Caco-2 (cell line): ENCODE results near the gene TSHB. TPM values are rescaled to one million over a fixed set of nuclear protein-coding genes. Genes with fewer than 3 reads are reported as not detected.
"Not testable (repeated sequence)": the region's sequence is repeated elsewhere in the genome, so short reads cannot be mapped to it uniquely, and the experiment has no call there.

Experiments used
- BruUV-seq: library from RNA; stranded (reverse); fragments of 400-500 nt; replicated peaks from 2 replicates; lab custom pipeline; 2021; lab: Mats Ljungman, UMichigan
- CTCF ChIA-PET: fragments of 300-600 bp; sonication (Branson Sonifier 250); formaldehyde crosslinking; loops from one replicate; lab custom pipeline; 2022; ENCODE audit warnings: antibody characterized with exemption; lab: Charles Lee
- POLR2A ChIA-PET: fragments of 300-600 bp; sonication (Branson Sonifier 250); formaldehyde crosslinking; loops from one replicate; lab custom pipeline; 2022; ENCODE audit warnings: antibody characterized with exemption; lab: Charles Lee
- DNase-seq, 2 experiments: peaks; one replicate each; pipeline versions ENCODE4 v3.0.0 to v3.0.0-alpha.2; 2020 to 2022
- H3K27me3 ChIP-seq: replicated peaks from 2 replicates; pipeline ENCODE4 v1.6.0; 2011; ENCODE audit warnings: low read length; ENCODE audit not compliant: control insufficient read depth, insufficient read depth
- H3K36me3 ChIP-seq: 2 replicates; pipeline ENCODE4 v1.5.1; 2011; ENCODE audit warnings: low read length; ENCODE audit not compliant: control insufficient read depth, insufficient read depth
- H3K4me1 ChIP-seq: fragments of 250-450 bp; sonication (Bioruptor Pico); 2 replicates; pipeline ENCODE4 v1.5.1; 2020; ENCODE audit warnings: mild to moderate bottlenecking
- H3K4me3 ChIP-seq: 2 replicates; pipeline ENCODE4 v1.5.1; 2011; ENCODE audit warnings: low read depth, mild to moderate bottlenecking, control low read depth, low read length
- H3K9me3 ChIP-seq: fragments of 250-450 bp; sonication (Bioruptor Pico); 2 replicates; pipeline ENCODE4 v1.5.1; 2020; ENCODE audit warnings: mild to moderate bottlenecking, moderate library complexity
- H3K27ac Mint-ChIP-seq: one replicate; pipeline ENCODE4 v1.8.0; 2022; ENCODE audit warnings: mixed read lengths; ENCODE audit not compliant: unreplicated experiment
- H3K27me3 Mint-ChIP-seq: one replicate; pipeline ENCODE4 v1.8.0; 2022; ENCODE audit warnings: mixed read lengths; ENCODE audit not compliant: insufficient read depth, unreplicated experiment
- H3K36me3 Mint-ChIP-seq: one replicate; pipeline ENCODE4 v1.8.0; 2022; ENCODE audit warnings: mild to moderate bottlenecking, mixed read lengths; ENCODE audit not compliant: insufficient read depth, unreplicated experiment
- H3K4me1 Mint-ChIP-seq: one replicate; pipeline ENCODE4 v1.8.0; 2022; ENCODE audit warnings: low read depth, mixed read lengths; ENCODE audit not compliant: unreplicated experiment
- H3K4me3 Mint-ChIP-seq: one replicate; pipeline ENCODE4 v1.8.0; 2022; ENCODE audit warnings: mild to moderate bottlenecking, moderate library complexity, mixed read lengths; ENCODE audit not compliant: unreplicated experiment
- H3K9me3 Mint-ChIP-seq: one replicate; pipeline ENCODE4 v1.8.0; 2022; ENCODE audit warnings: mixed read lengths; ENCODE audit not compliant: unreplicated experiment
- intact Hi-C: fragments of 100-400 bp; cut with micrococcal nuclease; formaldehyde crosslinking; loops from one replicate; pipeline ENCODE4 v1.10.0; 2022; ENCODE audit not compliant: unreplicated experiment
- total RNA-seq: library from RNA; stranded (reverse); gene quantifications from 2 replicates; pipeline ENCODE4 v1.2.3, GENCODE V29; 2022
- TF ChIP-seq, protein P1 (sequence below), 2 experiments: fragments of 200-600 bp in 1 of 2; IDR thresholded peaks; 1 replicate in 1 of 2; 2 replicates in 1 of 2; pipeline versions ENCODE4 v1.5.1 to v1.8.0; 2011 to 2022; ENCODE audit warnings: antibody characterized with exemption in 1 of 2, control low read depth in 1 of 2, inconsistent platforms in 1 of 2, low read depth in 1 of 2, low read length in 1 of 2, mild to moderate bottlenecking in 1 of 2, moderate library complexity in 1 of 2; ENCODE audit not compliant: insufficient read depth in 1 of 2, severe bottlenecking in 1 of 2, unreplicated experiment in 1 of 2

TSHB gene
- total RNA-seq, 1 experiment from 2014 or later, result not detected

DNA sequence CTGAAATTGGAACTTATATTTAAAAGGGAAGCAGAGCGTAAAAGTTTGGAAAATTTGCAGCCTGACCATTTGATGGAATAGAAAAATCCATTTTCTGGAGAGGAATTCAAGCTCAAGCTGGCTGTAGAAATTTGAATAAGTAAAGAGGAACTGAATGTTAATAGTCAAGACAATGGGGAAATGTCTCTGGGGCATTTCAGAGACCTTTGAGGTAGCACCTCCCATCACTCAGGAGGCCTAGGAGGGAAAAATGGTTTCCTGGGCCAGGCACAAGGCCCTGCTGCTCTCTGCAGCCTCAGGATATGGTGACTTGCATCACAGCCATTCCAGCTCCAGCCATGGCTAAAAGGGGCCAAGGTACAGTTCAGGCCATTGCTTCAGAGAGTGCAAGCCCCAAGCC, 17.6 kb upstream of the TSHB start:
- Histone ChIP-seq H3K4me1 (no peaks in the 10 kb centered on the region), H3K4me3 (no peak overlapping the region), H3K9me3 (no peaks in the 10 kb centered on the region), H3K36me3 (no peaks in the 10 kb centered on the region), H3K27me3 (no peaks in the 10 kb centered on the region)
- BruUV-seq, result no TSS peak
- Mint-ChIP-seq H3K4me3 (no peak overlapping the region), H3K27me3 (no peaks in the 10 kb centered on the region), H3K4me1 (no peaks in the 10 kb centered on the region), H3K27ac (no peak overlapping the region), H3K9me3 (no peaks in the 10 kb centered on the region), H3K36me3 (no peaks in the 10 kb centered on the region)
- intact Hi-C loops, result no loop called here
- CTCF ChIA-PET, result no interaction called here
- DNase-seq, result no peak
- TF ChIP-seq, protein P1, sequence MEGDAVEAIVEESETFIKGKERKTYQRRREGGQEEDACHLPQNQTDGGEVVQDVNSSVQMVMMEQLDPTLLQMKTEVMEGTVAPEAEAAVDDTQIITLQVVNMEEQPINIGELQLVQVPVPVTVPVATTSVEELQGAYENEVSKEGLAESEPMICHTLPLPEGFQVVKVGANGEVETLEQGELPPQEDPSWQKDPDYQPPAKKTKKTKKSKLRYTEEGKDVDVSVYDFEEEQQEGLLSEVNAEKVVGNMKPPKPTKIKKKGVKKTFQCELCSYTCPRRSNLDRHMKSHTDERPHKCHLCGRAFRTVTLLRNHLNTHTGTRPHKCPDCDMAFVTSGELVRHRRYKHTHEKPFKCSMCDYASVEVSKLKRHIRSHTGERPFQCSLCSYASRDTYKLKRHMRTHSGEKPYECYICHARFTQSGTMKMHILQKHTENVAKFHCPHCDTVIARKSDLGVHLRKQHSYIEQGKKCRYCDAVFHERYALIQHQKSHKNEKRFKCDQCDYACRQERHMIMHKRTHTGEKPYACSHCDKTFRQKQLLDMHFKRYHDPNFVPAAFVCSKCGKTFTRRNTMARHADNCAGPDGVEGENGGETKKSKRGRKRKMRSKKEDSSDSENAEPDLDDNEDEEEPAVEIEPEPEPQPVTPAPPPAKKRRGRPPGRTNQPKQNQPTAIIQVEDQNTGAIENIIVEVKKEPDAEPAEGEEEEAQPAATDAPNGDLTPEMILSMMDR (IDR thresholded peaks at IDR 0.05; ENCODE audit: insufficient read depth in 1 of 2, low read depth in 1 of 2, low read length in 1 of 2, severe bottlenecking in 1 of 2, unreplicated experiment in 1 of 2), result no peak
- POLR2A ChIA-PET, result no interaction called here

DNA sequence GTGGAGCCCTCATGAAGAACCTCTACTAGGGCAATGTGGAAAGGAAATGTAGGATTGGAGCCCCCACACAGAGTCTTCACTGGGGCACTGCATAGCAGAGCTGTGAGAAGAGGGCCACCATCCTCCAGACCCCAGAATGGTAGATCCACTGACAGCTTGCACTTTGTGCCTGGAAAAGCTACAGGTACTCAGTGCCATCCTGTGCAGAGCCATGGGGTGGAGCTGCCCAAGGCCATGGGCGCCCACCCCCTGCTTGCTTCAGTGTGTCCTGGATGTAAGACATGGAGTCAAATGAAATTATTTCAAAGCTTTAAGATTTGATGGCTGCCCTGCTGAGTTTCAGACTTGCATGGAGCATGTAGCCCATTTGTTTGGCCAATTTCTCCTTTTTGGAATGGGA, 17.2 kb upstream of the TSHB start:
- CTCF ChIA-PET, result no interaction called here
- Mint-ChIP-seq H3K36me3 (no peaks in the 10 kb centered on the region), H3K27me3 (no peaks in the 10 kb centered on the region), H3K27ac (no peak overlapping the region), H3K4me3 (no peak overlapping the region), H3K4me1 (no peaks in the 10 kb centered on the region), H3K9me3 (no peaks in the 10 kb centered on the region)
- no TSS peak for BruUV-seq
- no peaks in the 10 kb centered on the region for H3K36me3 ChIP-seq
- no peaks in the 10 kb centered on the region for H3K9me3 ChIP-seq
- intact Hi-C loops, result no loop called here
- TF ChIP-seq, protein P1 (IDR thresholded peaks at IDR 0.05; ENCODE audit: insufficient read depth in 1 of 2, low read depth in 1 of 2, low read length in 1 of 2, severe bottlenecking in 1 of 2, unreplicated experiment in 1 of 2), result no peak
- DNase-seq, result no peak
- H3K27me3 ChIP-seq, result no peaks in the 10 kb centered on the region
- H3K4me1 ChIP-seq, result no peaks in the 10 kb centered on the region
- POLR2A ChIA-PET, result no interaction called here
- no peak overlapping the region for H3K4me3 ChIP-seq

DNA sequence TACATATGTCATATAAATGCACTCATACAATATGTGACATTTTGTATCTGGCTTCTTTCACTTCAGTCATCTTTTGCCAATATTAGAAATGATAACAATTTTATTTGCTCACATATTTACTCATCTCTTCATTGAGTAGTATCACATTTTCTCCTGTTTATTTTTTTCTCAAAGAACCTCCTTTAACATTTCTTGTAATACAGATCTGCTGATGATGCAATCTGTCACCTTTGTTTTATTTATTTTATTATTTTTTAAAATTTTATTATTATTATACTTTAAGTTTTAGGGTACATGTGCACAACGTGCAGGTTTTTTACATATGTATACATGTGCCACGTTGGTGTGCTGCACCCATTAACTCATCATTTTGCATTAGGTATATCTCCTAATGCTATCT, 15.8 kb upstream of the TSHB start:
- no peaks in the 10 kb centered on the region for H3K36me3 Mint-ChIP-seq
- no peaks in the 10 kb centered on the region for H3K4me1 Mint-ChIP-seq
- no peak overlapping the region for H3K27ac Mint-ChIP-seq
- intact Hi-C loops, result no loop called here
- H3K4me3 ChIP-seq, result no peak overlapping the region
- H3K9me3 ChIP-seq, result no peaks in the 10 kb centered on the region
- TF ChIP-seq, protein P1 (IDR thresholded peaks at IDR 0.05; ENCODE audit: insufficient read depth in 1 of 2, low read depth in 1 of 2, low read length in 1 of 2, severe bottlenecking in 1 of 2, unreplicated experiment in 1 of 2), result no peak
- ChIA-PET POLR2A (no interaction called here), CTCF (no interaction called here)
- no peaks in the 10 kb centered on the region for H3K9me3 Mint-ChIP-seq
- no peaks in the 10 kb centered on the region for H3K27me3 ChIP-seq
- H3K36me3 ChIP-seq, result no peaks in the 10 kb centered on the region
- no TSS peak for BruUV-seq
- no peaks in the 10 kb centered on the region for H3K27me3 Mint-ChIP-seq
- no peak for DNase-seq
- H3K4me3 Mint-ChIP-seq, result no peak overlapping the region
- no peaks in the 10 kb centered on the region for H3K4me1 ChIP-seq

DNA sequence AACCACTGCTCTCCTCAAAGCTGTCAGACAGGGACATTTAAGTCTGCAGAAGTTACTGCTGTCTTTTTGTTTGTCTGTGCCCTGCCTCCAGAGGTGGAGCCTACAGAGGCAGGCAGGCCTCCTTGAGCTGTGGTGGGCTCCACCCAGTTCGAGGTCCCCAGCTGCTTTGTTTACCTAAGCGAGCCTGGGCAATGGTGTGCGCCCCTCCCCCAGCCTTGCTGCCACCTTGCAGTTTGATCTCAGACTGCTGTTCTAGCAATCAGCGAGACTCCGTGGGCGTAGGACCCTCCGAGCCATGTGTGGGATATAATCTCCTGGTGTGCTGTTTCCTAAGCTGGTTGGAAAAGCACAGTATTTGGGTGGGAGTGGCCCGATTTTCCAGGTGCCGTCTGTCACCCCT, 10.1 kb upstream of the TSHB start:
- H3K27me3 Mint-ChIP-seq, H3K4me1 ChIP-seq, H3K27ac Mint-ChIP-seq, BruUV-seq, DNase-seq, H3K27me3 ChIP-seq, H3K36me3 ChIP-seq, H3K36me3 Mint-ChIP-seq, H3K9me3 Mint-ChIP-seq, H3K4me3 ChIP-seq, intact Hi-C loops, H3K4me1 Mint-ChIP-seq, POLR2A ChIA-PET, H3K4me3 Mint-ChIP-seq, CTCF ChIA-PET, H3K9me3 ChIP-seq: not testable (repeated sequence)
